Right ventricle myocardium inferior (tissue), 1 donor: ENCODE data around the gene PTGR1. TPM values are rescaled to one million over a fixed set of nuclear protein-coding genes. Genes with fewer than 3 reads are reported as not detected.

Source experiments
- ATAC-seq: fragments of 200-7000 bp; cut with Tn5 transposase; one replicate; pipeline ENCODE4 v1.9.1; 2020; ENCODE audit warnings: mild to moderate bottlenecking, moderate library complexity
- DNase-seq: peaks from one replicate; pipeline ENCODE4 v3.0.0; 2021; ENCODE audit errors: missing footprints
- intact Hi-C: fragments of 100-400 bp; cut with DNase I; formaldehyde crosslinking; loops from one replicate; pipeline ENCODE4 v1.11.0; 2022
- long read RNA-seq: library from polyadenylated mRNA; unstranded; transcript quantifications from one replicate; pipeline ENCODE4 v2.0.0, GENCODE V29; 2021
- total RNA-seq: library from RNA; stranded (reverse); fragmentation: NEBNext Ultra II Directional; extraction: Animal tissue kit (Norgen Biotek cat#: 25700); gene quantifications from one replicate; pipeline ENCODE4 v1.2.1, GENCODE V29; 2021
- donor health status: DM: no; HTN: yes; CAD: no; lungs with severe emphysema.

PTGR1 gene
- total RNA-seq, result 44.9 TPM
- long read RNA-seq, transcript PTGR1-201 (10 exons, 1,223 nt), result major isoform, 9 of 15 reads
- long read RNA-seq, partial matches to known transcripts, result 0 of 15 reads
- long read RNA-seq, other reads (novel, unspliced or antisense), result 1 of 15 reads

- ATAC-seq (peak; percentile 87), DNase-seq (peak; percentile 91)
- intact Hi-C loops, result loop anchor here (2.0 to 10.0 kb wide), 2 partner anchors 31 to 95 kb away; partner anchors contain the start of gene DNAJC25
Measured at GRCh38 chr9:111599092-111599954, at the start of gene PTGR1. TSS of gene PTGR1 (minus strand) at chr9:111599647. CDS start at chr9:111597422, 2,225 bp downstream.

- DNase-seq (no peak), ATAC-seq (no peak)
- intact Hi-C loops, result no loop called here
Measured at GRCh38 chr9:111649016-111649415, 49.6 kb upstream of the PTGR1 start.

GRCh38 chr9:111648066-111648465 lies 48.6 kb upstream of the PTGR1 start:
- intact Hi-C loops, result no loop called here
- no peak for ATAC-seq

GRCh38 chr9:111646417-111646816 lies 47.0 kb upstream of the PTGR1 start:
- intact Hi-C loops, result no loop called here
- DNase-seq (no peak), ATAC-seq (no peak)

More at GRCh38 chr9:111648066-111648465, 48.6 kb upstream of the PTGR1 start:
- no peak for DNase-seq

GRCh38 chr9:111645806-111646205 lies 46.4 kb upstream of the PTGR1 start:
- DNase-seq (no peak), ATAC-seq (no peak)
- intact Hi-C loops, result no loop called here

- ATAC-seq (no peak), DNase-seq (no peak)
- intact Hi-C loops, result no loop called here
Measured at GRCh38 chr9:111644195-111644772, 44.8 kb upstream of the PTGR1 start.

- DNase-seq (no peak), ATAC-seq (no peak)
- intact Hi-C loops, result no loop called here
Measured at GRCh38 chr9:111637421-111637950, 38.0 kb upstream of the PTGR1 start.

GRCh38 chr9:111634860-111635259 lies 35.4 kb upstream of the PTGR1 start:
- ATAC-seq (no peak), DNase-seq (no peak)
- intact Hi-C loops, result no loop called here

- DNase-seq, result no peak
- intact Hi-C loops, result no loop called here
- ATAC-seq, result no peak
Measured at GRCh38 chr9:111633389-111633736, 33.9 kb upstream of the PTGR1 start.

- ATAC-seq, result no peak
- intact Hi-C loops, result no loop called here
- DNase-seq, result no peak
Measured at GRCh38 chr9:111632695-111633388, 33.4 kb upstream of the PTGR1 start.

GRCh38 chr9:111632060-111632459 lies 32.6 kb upstream of the PTGR1 start:
- intact Hi-C loops, result no loop called here

GRCh38 chr9:111631214-111631971 lies 31.9 kb upstream of the PTGR1 start, which contains the start of gene DNAJC25:
TSS of gene DNAJC25 (plus strand) at chr9:111631334. CDS start at chr9:111631408, 74 bp downstream.
- ATAC-seq (peak; percentile 100), DNase-seq (peak; percentile 98)
- intact Hi-C loops, result loop anchor here (2.0 kb wide), 1 partner anchor 33 kb away; the partner anchor contains the start of gene PTGR1

More at GRCh38 chr9:111632060-111632459, 32.6 kb upstream of the PTGR1 start:
- ATAC-seq, result no peak
- no peak for DNase-seq

GRCh38 chr9:111630964-111631213 lies 31.4 kb upstream of the PTGR1 start:
- DNase-seq (no peak), ATAC-seq (no peak)
- intact Hi-C loops, result loop anchor here (2.0 kb wide), 1 partner anchor 32 kb away; the partner anchor contains the start of gene PTGR1

- ATAC-seq, result peak; percentile 3
- no peak for DNase-seq
- intact Hi-C loops, result loop anchor here (2.0 kb wide), 1 partner anchor 32 kb away; the partner anchor contains the start of gene PTGR1
Measured at GRCh38 chr9:111630182-111630963, 30.9 kb upstream of the PTGR1 start.

GRCh38 chr9:111628411-111628810 lies 29.0 kb upstream of the PTGR1 start:
- ATAC-seq, result no peak
- intact Hi-C loops, result no loop called here

GRCh38 chr9:111627260-111627963 lies 28.0 kb upstream of the PTGR1 start:
- DNase-seq, result no peak
- ATAC-seq, result no peak
- intact Hi-C loops, result no loop called here

More at GRCh38 chr9:111628411-111628810, 29.0 kb upstream of the PTGR1 start:
- no peak for DNase-seq

- DNase-seq (no peak), ATAC-seq (peak; percentile 26)
- intact Hi-C loops, result no loop called here
Measured at GRCh38 chr9:111622626-111623025, 23.2 kb upstream of the PTGR1 start.
